ENCODE results near the gene CENPX.

DNA sequence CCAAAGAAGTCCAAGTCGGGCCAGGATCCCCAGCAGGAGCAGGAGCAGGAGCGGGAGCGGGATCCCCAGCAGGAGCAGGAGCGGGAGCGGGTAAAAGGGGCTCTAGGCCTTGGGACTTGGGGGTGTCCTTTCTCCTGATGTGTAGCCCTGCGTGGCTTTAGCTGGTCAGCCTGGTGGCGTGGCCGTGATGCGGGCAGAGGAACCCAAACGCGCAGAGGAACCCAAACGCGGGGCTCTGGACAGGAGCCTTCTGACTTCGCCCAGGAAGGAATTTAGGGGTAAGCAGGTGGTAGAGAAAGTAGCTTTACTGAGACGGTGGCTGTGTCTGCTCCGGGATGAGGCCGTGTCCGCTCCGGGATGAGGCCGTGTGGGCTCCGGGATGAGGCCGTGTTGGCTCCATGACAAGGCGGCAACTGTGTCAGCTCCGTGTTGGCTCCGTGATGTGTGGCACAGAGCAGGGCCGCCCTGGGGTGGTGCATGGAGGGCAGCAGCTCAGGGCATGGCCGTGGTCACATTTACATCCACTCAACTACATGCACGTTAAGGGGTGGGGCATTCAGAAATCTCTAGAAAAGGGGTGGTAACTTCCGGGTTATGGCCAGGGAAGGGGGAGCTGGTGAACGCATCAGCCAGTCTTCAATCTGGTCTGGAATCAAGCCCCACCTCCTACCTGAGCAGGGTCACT is 25.8 kb downstream of the CENPX start:
- TF ChIP-seq, protein P1, sequence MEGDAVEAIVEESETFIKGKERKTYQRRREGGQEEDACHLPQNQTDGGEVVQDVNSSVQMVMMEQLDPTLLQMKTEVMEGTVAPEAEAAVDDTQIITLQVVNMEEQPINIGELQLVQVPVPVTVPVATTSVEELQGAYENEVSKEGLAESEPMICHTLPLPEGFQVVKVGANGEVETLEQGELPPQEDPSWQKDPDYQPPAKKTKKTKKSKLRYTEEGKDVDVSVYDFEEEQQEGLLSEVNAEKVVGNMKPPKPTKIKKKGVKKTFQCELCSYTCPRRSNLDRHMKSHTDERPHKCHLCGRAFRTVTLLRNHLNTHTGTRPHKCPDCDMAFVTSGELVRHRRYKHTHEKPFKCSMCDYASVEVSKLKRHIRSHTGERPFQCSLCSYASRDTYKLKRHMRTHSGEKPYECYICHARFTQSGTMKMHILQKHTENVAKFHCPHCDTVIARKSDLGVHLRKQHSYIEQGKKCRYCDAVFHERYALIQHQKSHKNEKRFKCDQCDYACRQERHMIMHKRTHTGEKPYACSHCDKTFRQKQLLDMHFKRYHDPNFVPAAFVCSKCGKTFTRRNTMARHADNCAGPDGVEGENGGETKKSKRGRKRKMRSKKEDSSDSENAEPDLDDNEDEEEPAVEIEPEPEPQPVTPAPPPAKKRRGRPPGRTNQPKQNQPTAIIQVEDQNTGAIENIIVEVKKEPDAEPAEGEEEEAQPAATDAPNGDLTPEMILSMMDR (IDR thresholded peaks at IDR 0.05): no peak
- TF ChIP-seq REST (IDR thresholded peaks at IDR 0.05; ENCODE audit: insufficient read depth in 1 of 2, low read depth in 2 of 2, low read length in 1 of 2) (no peak), TCF7L2 (IDR thresholded peaks at IDR 0.05; ENCODE audit: low read depth, low read length) (no peak), POLR2AphosphoS5 (IDR thresholded peaks at IDR 0.05; ENCODE audit: low read depth, low read length) (no peak), SIN3A (IDR thresholded peaks at IDR 0.05; ENCODE audit: borderline replicate concordance, insufficient read depth, low read depth, low read length) (no peak)
